NCI-H748 treated with DMSO at 0.1 percent for 48 hours (cell line): Measurements from ENCODE around the gene MTRF1L.
A peak's percentile ranks its signal among the peaks of the same experiment; 100 is the strongest.
"Not testable (repeated sequence)": the region's sequence is repeated elsewhere in the genome, so short reads cannot be mapped to it uniquely, and the experiment has no call there.

Source experiments
- DNase-seq: peaks from one replicate; lab custom pipeline; 2025; lab: John Stamatoyannopoulos, UW

Gene MTRF1L

GRCh38 chr6:152969688-152970418 lies 32.7 kb downstream of the MTRF1L start:
- DNase-seq, result no peak

GRCh38 chr6:152966168-152966894 lies 36.2 kb downstream of the MTRF1L start:
- DNase-seq, result not testable (repeated sequence)

- no peak for DNase-seq
These were observed 43.2 kb downstream of the MTRF1L start for GRCh38 chr6:152959333-152959732.

- DNase-seq, result no peak
These were observed 44.7 kb downstream of the MTRF1L start for GRCh38 chr6:152957796-152958195.

- no peak for DNase-seq
These were observed 48.1 kb downstream of the MTRF1L start for GRCh38 chr6:152954443-152954842.

- peak; percentile 26 for DNase-seq
These were observed 49.5 kb downstream of the MTRF1L start for GRCh38 chr6:152952866-152953509.

- no peak for DNase-seq
These were observed 50.5 kb downstream of the MTRF1L start for GRCh38 chr6:152952045-152952444.

- DNase-seq, result no peak
These were observed 52.3 kb downstream of the MTRF1L start for GRCh38 chr6:152950240-152950639.

- DNase-seq, result peak; percentile 22
These were observed 54.2 kb downstream of the MTRF1L start for GRCh38 chr6:152948150-152948768.

- no peak for DNase-seq
These were observed 55.5 kb downstream of the MTRF1L start for GRCh38 chr6:152946995-152947394.

- DNase-seq, result no peak
These were observed 56.0 kb downstream of the MTRF1L start for GRCh38 chr6:152946484-152946883.

GRCh38 chr6:152943260-152943897 lies 59.1 kb downstream of the MTRF1L start:
- DNase-seq, result no peak

- DNase-seq, result no peak
These were observed 60.1 kb downstream of the MTRF1L start for GRCh38 chr6:152942319-152942869.

- no peak for DNase-seq
These were observed 60.8 kb downstream of the MTRF1L start for GRCh38 chr6:152941746-152942145.
